NOMO-1 (cell line): ENCODE measurements around the gene WNT3A.

ENCODE experiments used
- DNase-seq, 2 experiments: peaks; one replicate each; lab custom pipeline; 2025; ENCODE audit not compliant: unreplicated experiment in 2 of 2; lab: John Stamatoyannopoulos, UW

WNT3A gene

GRCh38 chr1:228065543-228066347, 58.9 kb downstream of the WNT3A start:
- no peak for DNase-seq

GRCh38 chr1:228066416-228066815, 59.6 kb downstream of the WNT3A start:
- DNase-seq: no peak

GRCh38 chr1:228066891-228067654, 60.3 kb downstream of the WNT3A start:
- no peak for DNase-seq

GRCh38 chr1:228068359-228068758, 61.6 kb downstream of the WNT3A start:
- no peak for DNase-seq

- no peak for DNase-seq
These were observed 63.4 kb downstream of the WNT3A start for GRCh38 chr1:228070173-228070572.

- no peak for DNase-seq
These were observed 64.1 kb downstream of the WNT3A start for GRCh38 chr1:228070851-228071250.

- DNase-seq: no peak
These were observed 65.2 kb downstream of the WNT3A start for GRCh38 chr1:228071839-228072657.

- no peak for DNase-seq
These were observed 65.9 kb downstream of the WNT3A start for GRCh38 chr1:228072658-228073043.

GRCh38 chr1:228073061-228073856, 66.5 kb downstream of the WNT3A start:
- no peak for DNase-seq

- DNase-seq: no peak
These were observed 67.2 kb downstream of the WNT3A start for GRCh38 chr1:228073857-228074545.

GRCh38 chr1:228074954-228075730, 68.3 kb downstream of the WNT3A start:
- DNase-seq: no peak

GRCh38 chr1:228075801-228076271, 69.0 kb downstream of the WNT3A start:
- DNase-seq: no peak

GRCh38 chr1:228076796-228077430, 70.1 kb downstream of the WNT3A start:
- no peak for DNase-seq

GRCh38 chr1:228077565-228078330, 71.0 kb downstream of the WNT3A start:
- DNase-seq: no peak

- no peak for DNase-seq
These were observed 72.2 kb downstream of the WNT3A start for GRCh38 chr1:228079013-228079412.

GRCh38 chr1:228079601-228080263, 72.9 kb downstream of the WNT3A start:
- DNase-seq: no peak

- no peak for DNase-seq
These were observed 74.3 kb downstream of the WNT3A start for GRCh38 chr1:228081144-228081543.
